ENCODE data around the gene TEX9.

DNA sequence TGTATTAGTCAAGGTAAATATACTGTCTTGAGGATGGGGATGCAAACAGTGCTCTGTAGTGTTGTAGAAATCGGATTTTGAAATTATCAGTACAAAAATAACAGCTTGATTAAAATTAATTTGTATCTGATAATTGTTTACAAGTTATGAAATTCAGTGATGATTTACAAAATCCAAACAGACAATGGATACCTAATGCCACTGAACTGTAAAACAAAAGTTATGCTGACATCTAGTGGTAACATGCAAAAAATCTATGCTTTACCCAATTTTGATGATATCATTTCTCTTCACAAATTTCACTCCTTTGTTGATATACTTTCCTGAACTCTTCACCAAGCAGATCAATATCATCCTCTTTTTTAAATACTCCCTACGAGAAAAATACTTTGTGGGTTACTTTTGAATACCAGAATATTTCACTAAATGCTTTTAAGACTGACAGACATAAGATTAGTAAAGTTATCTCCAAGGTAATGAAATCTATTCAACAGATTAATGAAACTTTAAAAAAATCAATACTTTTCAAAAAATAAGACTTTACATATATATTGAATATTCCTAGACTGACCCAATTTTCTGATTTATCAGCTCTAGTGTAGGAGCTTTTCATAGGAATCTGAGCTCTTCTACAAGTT, 63.7 kb downstream of the TEX9 start:
- TF ChIP-seq, protein P1, sequence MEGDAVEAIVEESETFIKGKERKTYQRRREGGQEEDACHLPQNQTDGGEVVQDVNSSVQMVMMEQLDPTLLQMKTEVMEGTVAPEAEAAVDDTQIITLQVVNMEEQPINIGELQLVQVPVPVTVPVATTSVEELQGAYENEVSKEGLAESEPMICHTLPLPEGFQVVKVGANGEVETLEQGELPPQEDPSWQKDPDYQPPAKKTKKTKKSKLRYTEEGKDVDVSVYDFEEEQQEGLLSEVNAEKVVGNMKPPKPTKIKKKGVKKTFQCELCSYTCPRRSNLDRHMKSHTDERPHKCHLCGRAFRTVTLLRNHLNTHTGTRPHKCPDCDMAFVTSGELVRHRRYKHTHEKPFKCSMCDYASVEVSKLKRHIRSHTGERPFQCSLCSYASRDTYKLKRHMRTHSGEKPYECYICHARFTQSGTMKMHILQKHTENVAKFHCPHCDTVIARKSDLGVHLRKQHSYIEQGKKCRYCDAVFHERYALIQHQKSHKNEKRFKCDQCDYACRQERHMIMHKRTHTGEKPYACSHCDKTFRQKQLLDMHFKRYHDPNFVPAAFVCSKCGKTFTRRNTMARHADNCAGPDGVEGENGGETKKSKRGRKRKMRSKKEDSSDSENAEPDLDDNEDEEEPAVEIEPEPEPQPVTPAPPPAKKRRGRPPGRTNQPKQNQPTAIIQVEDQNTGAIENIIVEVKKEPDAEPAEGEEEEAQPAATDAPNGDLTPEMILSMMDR (IDR thresholded peaks at IDR 0.05 in 8 of 11, conservative IDR thresholded peaks at IDR 0.05 in 3 of 11): peak in 8 of 11 experiments; percentile 22 to 49 (median 40)
- TF ChIP-seq POLR2AphosphoS5 (IDR thresholded peaks at IDR 0.05): no peak
